Loucy (cell line): ENCODE data around the gene SNRNP25.

Source experiments
- CTCF ChIP-seq: fragments of 200-600 bp; sonication (generic); conservative IDR thresholded peaks from 2 replicates; pipeline ENCODE4 v1.5.1; 2014; ENCODE audit warnings: mild to moderate bottlenecking, antibody characterized with exemption, low read length
- EZH2phosphoT487 ChIP-seq: fragments of 200-600 bp; IDR thresholded peaks from 2 replicates; pipeline ENCODE4 v1.6.1; 2018; ENCODE audit warnings: antibody characterized with exemption, mild to moderate bottlenecking, moderate library complexity, borderline replicate concordance

DNA sequence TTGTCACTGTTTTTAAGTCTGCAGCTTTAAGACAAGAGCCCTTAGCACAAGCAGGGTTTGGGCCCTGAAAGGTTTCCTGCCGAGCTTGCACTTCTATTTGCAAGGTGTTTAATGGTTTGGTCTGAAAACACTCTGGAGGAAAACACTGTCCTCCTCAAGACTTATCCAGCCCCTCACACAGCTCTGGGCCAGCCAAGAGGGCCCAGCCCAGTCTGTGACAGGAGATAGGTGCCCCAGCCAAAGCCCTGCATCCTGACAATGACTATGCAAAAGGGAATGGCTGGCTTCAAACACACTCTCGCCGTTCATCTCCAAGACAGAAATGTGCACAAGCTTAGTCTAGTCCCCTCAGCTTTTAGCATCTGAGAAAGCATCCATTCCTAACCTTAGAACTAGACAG lies 51.3 kb downstream of the SNRNP25 start:
- TF ChIP-seq CTCF = no peak
- no peak for TF ChIP-seq EZH2phosphoT487
